Naive B cell (primary cell): ENCODE data around the gene EFS. TPM values are rescaled to one million over a fixed set of nuclear protein-coding genes. Genes with fewer than 3 reads are reported as not detected.

Experiments
- ATAC-seq, 2 donors: fragments of 150-1000 bp; cut with Tn5 transposase; 2 replicates each; pipeline ENCODE4 v1.10.0; 2021; ENCODE audit warnings: low read depth in 2 of 2, mild to moderate bottlenecking in 2 of 2, moderate library complexity in 2 of 2
- DNase-seq: peaks from one replicate; pipeline ENCODE4 v3.0.0; 2022
- H3K27ac Mint-ChIP-seq, 6 donors: one replicate each; pipeline ENCODE4 v1.8.0; 2020 to 2022; ENCODE audit warnings: mild to moderate bottlenecking in 6 of 6, mixed read lengths in 6 of 6, moderate library complexity in 5 of 6, inconsistent platforms in 2 of 6
- H3K27me3 Mint-ChIP-seq, 3 donors: one replicate each; pipeline ENCODE4 v1.8.0; 2021 to 2022; ENCODE audit warnings: mixed read lengths in 3 of 3, mild to moderate bottlenecking in 1 of 3
- H3K36me3 Mint-ChIP-seq, 2 donors: one replicate each; pipeline ENCODE4 v1.8.0; 2020 to 2022; ENCODE audit warnings: mixed read lengths in 2 of 2, inconsistent platforms in 1 of 2, mild to moderate bottlenecking in 1 of 2
- H3K4me1 Mint-ChIP-seq, 3 donors: one replicate each; pipeline ENCODE4 v1.8.0; 2020 to 2022; ENCODE audit warnings: mixed read lengths in 3 of 3, inconsistent platforms in 1 of 3, mild to moderate bottlenecking in 1 of 3, moderate library complexity in 1 of 3
- H3K4me3 Mint-ChIP-seq, 8 donors: one replicate each; pipeline ENCODE4 v1.8.0; 2020 to 2022; ENCODE audit warnings: mild to moderate bottlenecking in 8 of 8, mixed read lengths in 8 of 8, moderate library complexity in 8 of 8, inconsistent platforms in 2 of 8
- H3K9me3 Mint-ChIP-seq, 7 donors: one replicate each; pipeline ENCODE4 v1.8.0; 2020 to 2022; ENCODE audit warnings: mixed read lengths in 7 of 7, mild to moderate bottlenecking in 5 of 7, inconsistent platforms in 2 of 7, moderate library complexity in 1 of 7
- polyA plus RNA-seq, 6 donors: library from polyadenylated mRNA; unstranded; fragments of 300-500 nt; fragmentation: Illumina TruSeq; gene quantifications; one replicate each; pipeline ENCODE4 v1.2.3, GENCODE V29; 2021; ENCODE audit warnings: low read depth in 6 of 6

Gene EFS
- not detected for polyA plus RNA-seq

- H3K4me3 Mint-ChIP-seq = peak within 1 kb of the TSS in 4 of 8 donors; percentile 20 to 25 (median 22)
- peaks cover 0 to 2% (median 0%) of the 10 kb centered on the region in 7 donors for H3K9me3 Mint-ChIP-seq
- H3K27me3 Mint-ChIP-seq = peaks cover 39 to 74% (median 55%) of the 10 kb centered on the region in 3 donors
- no peak for ATAC-seq
- no peak for DNase-seq
- H3K27ac Mint-ChIP-seq = peak within 1 kb of the TSS in 1 of 6 donors; percentile 84
- H3K36me3 Mint-ChIP-seq = no peaks in the 10 kb centered on the region
- peaks cover 0 to 1% (median 0%) of the 10 kb centered on the region in 3 donors for H3K4me1 Mint-ChIP-seq
Observed at GRCh38 chr14:23365036-23365731, at the start of gene EFS. TSS of gene EFS (minus strand) at chr14:23365172. CDS start at chr14:23365025, 147 bp downstream.

GRCh38 chr14:23414254-23414653, 49.3 kb upstream of the EFS start:
- Mint-ChIP-seq H3K27me3 (peaks cover 29 to 63% (median 62%) of the 10 kb centered on the region in 3 donors), H3K9me3 (no peaks in the 10 kb centered on the region), H3K4me1 (no peaks in the 10 kb centered on the region), H3K36me3 (no peaks in the 10 kb centered on the region), H3K4me3 (no peak overlapping the region), H3K27ac (no peak overlapping the region)
- DNase-seq (no peak), ATAC-seq (no peak)

GRCh38 chr14:23413681-23414080, 48.7 kb upstream of the EFS start:
- no peaks in the 10 kb centered on the region for H3K9me3 Mint-ChIP-seq
- DNase-seq (no peak), ATAC-seq (no peak)
- H3K36me3 Mint-ChIP-seq = no peaks in the 10 kb centered on the region
- no peak overlapping the region for H3K27ac Mint-ChIP-seq
- peaks cover 29 to 62% (median 62%) of the 10 kb centered on the region in 3 donors for H3K27me3 Mint-ChIP-seq
- peaks cover 0 to 4% (median 0%) of the 10 kb centered on the region in 3 donors for H3K4me1 Mint-ChIP-seq
- H3K4me3 Mint-ChIP-seq = peak overlapping the region in 1 of 8 donors; percentile 2

GRCh38 chr14:23411563-23412525, 46.9 kb upstream of the EFS start:
- Mint-ChIP-seq H3K27ac (no peak overlapping the region), H3K27me3 (peaks cover 37 to 74% (median 58%) of the 10 kb centered on the region in 3 donors), H3K4me1 (peaks cover 0 to 7% (median 7%) of the 10 kb centered on the region in 3 donors), H3K36me3 (no peaks in the 10 kb centered on the region), H3K4me3 (no peak overlapping the region), H3K9me3 (no peaks in the 10 kb centered on the region)
- DNase-seq (no peak), ATAC-seq (no peak)

GRCh38 chr14:23409966-23410635, 45.1 kb upstream of the EFS start:
- peak overlapping the region in 1 of 8 donors; percentile 42 for H3K4me3 Mint-ChIP-seq
- no peaks in the 10 kb centered on the region for H3K36me3 Mint-ChIP-seq
- H3K27me3 Mint-ChIP-seq = peaks cover 39 to 80% (median 55%) of the 10 kb centered on the region in 3 donors
- H3K4me1 Mint-ChIP-seq = peaks cover 8 to 19% (median 18%) of the 10 kb centered on the region in 3 donors
- peak overlapping the region in 2 of 6 donors; percentile 62 to 84 for H3K27ac Mint-ChIP-seq
- H3K9me3 Mint-ChIP-seq = no peaks in the 10 kb centered on the region
- DNase-seq = no peak
- ATAC-seq = no peak

GRCh38 chr14:23409475-23409874, 44.5 kb upstream of the EFS start:
- Mint-ChIP-seq H3K4me3 (peak overlapping the region in 1 of 8 donors; percentile 42), H3K27me3 (peaks cover 42 to 84% (median 56%) of the 10 kb centered on the region in 3 donors), H3K4me1 (peaks cover 8 to 20% (median 19%) of the 10 kb centered on the region in 3 donors), H3K36me3 (no peaks in the 10 kb centered on the region), H3K9me3 (no peaks in the 10 kb centered on the region), H3K27ac (peak overlapping the region in 1 of 6 donors; percentile 15)
- DNase-seq (no peak), ATAC-seq (no peak)

- no peak for DNase-seq
- Mint-ChIP-seq H3K4me1 (peaks cover 8 to 22% (median 19%) of the 10 kb centered on the region in 3 donors), H3K9me3 (no peaks in the 10 kb centered on the region), H3K4me3 (no peak overlapping the region), H3K36me3 (no peaks in the 10 kb centered on the region), H3K27ac (no peak overlapping the region), H3K27me3 (peaks cover 39 to 80% (median 60%) of the 10 kb centered on the region in 3 donors)
- no peak for ATAC-seq
Observed at GRCh38 chr14:23408307-23408630, 43.3 kb upstream of the EFS start.

- Mint-ChIP-seq H3K27me3 (peaks cover 36 to 86% (median 62%) of the 10 kb centered on the region in 3 donors), H3K4me1 (peaks cover 8 to 25% (median 24%) of the 10 kb centered on the region in 3 donors), H3K27ac (peak within 1 kb of the TSS in 3 of 6 donors; percentile 8 to 28 (median 16)), H3K4me3 (peak within 1 kb of the TSS in 1 of 8 donors; percentile 3), H3K36me3 (no peaks in the 10 kb centered on the region), H3K9me3 (no peaks in the 10 kb centered on the region)
- DNase-seq (no peak), ATAC-seq (no peak)
Observed at GRCh38 chr14:23407516-23408306, 42.7 kb upstream of the EFS start, which contains the start of gene MYH6. TSS of gene MYH6 (minus strand) at chr14:23408273. CDS start at chr14:23407223, 1,050 bp downstream.

- H3K9me3 Mint-ChIP-seq = no peaks in the 10 kb centered on the region
- H3K4me1 Mint-ChIP-seq = peaks cover 8 to 26% (median 25%) of the 10 kb centered on the region in 3 donors
- no peak overlapping the region for H3K4me3 Mint-ChIP-seq
- peaks cover 36 to 92% (median 63%) of the 10 kb centered on the region in 3 donors for H3K27me3 Mint-ChIP-seq
- H3K36me3 Mint-ChIP-seq = no peaks in the 10 kb centered on the region
- no peak for DNase-seq
- no peak for ATAC-seq
- H3K27ac Mint-ChIP-seq = peak overlapping the region in 1 of 6 donors; percentile 15
Observed at GRCh38 chr14:23406725-23407355, 41.9 kb upstream of the EFS start.

GRCh38 chr14:23406244-23406643, 41.3 kb upstream of the EFS start:
- H3K27me3 Mint-ChIP-seq = peaks cover 41 to 90% (median 63%) of the 10 kb centered on the region in 3 donors
- no peak overlapping the region for H3K4me3 Mint-ChIP-seq
- H3K27ac Mint-ChIP-seq = peak overlapping the region in 2 of 6 donors; percentile 15 to 81
- H3K9me3 Mint-ChIP-seq = no peaks in the 10 kb centered on the region
- H3K4me1 Mint-ChIP-seq = peaks cover 8 to 26% (median 25%) of the 10 kb centered on the region in 3 donors
- H3K36me3 Mint-ChIP-seq = no peaks in the 10 kb centered on the region
- DNase-seq (peak; percentile 6), ATAC-seq (peak; percentile 70 to 85)

GRCh38 chr14:23405516-23406025, 40.6 kb upstream of the EFS start:
- Mint-ChIP-seq H3K9me3 (no peaks in the 10 kb centered on the region), H3K4me3 (no peak overlapping the region), H3K36me3 (no peaks in the 10 kb centered on the region), H3K4me1 (peaks cover 8 to 26% (median 25%) of the 10 kb centered on the region in 3 donors), H3K27ac (peak overlapping the region in 1 of 6 donors; percentile 81), H3K27me3 (peaks cover 36 to 83% (median 57%) of the 10 kb centered on the region in 3 donors)
- DNase-seq = no peak
- ATAC-seq = no peak

GRCh38 chr14:23405096-23405495, 40.1 kb upstream of the EFS start:
- peak overlapping the region in 1 of 6 donors; percentile 73 for H3K27ac Mint-ChIP-seq
- no peaks in the 10 kb centered on the region for H3K9me3 Mint-ChIP-seq
- H3K4me3 Mint-ChIP-seq = no peak overlapping the region
- peaks cover 32 to 78% (median 53%) of the 10 kb centered on the region in 3 donors for H3K27me3 Mint-ChIP-seq
- ATAC-seq (no peak), DNase-seq (no peak)
- no peaks in the 10 kb centered on the region for H3K36me3 Mint-ChIP-seq
- peaks cover 8 to 26% (median 25%) of the 10 kb centered on the region in 3 donors for H3K4me1 Mint-ChIP-seq
